ENCODE data around the gene KANK2.

DNA sequence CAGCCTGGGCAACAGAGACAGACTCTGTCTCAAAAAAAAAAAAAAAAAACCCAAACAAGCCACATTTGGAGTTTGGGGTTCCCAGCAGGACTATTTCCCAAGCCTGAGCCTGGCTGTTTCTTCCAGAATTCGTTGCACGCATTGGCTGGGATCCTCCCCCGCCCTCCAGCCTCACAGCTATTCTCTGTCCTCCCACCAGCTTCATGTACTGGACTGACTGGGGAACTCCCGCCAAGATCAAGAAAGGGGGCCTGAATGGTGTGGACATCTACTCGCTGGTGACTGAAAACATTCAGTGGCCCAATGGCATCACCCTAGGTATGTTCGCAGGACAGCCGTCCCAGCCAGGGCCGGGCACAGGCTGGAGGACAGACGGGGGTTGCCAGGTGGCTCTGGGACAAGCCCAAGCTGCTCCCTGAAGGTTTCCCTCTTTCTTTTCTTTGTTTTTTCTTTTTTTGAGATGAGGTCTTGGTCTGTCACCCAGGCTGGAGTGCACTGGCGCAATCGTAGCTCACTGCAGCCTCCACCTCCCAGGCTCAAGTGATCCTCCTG lies 81.4 kb downstream of the KANK2 start:
- TF ChIP-seq ZBTB21 (CRISPR knock-in tag; IDR thresholded peaks at IDR 0.05; ENCODE audit: borderline replicate concordance) (no peak), ETV6 (CRISPR knock-in tag; IDR thresholded peaks at IDR 0.05) (no peak), SOX15 (CRISPR knock-in tag; IDR thresholded peaks at IDR 0.05) (no peak)
- TF ChIP-seq, protein P1, sequence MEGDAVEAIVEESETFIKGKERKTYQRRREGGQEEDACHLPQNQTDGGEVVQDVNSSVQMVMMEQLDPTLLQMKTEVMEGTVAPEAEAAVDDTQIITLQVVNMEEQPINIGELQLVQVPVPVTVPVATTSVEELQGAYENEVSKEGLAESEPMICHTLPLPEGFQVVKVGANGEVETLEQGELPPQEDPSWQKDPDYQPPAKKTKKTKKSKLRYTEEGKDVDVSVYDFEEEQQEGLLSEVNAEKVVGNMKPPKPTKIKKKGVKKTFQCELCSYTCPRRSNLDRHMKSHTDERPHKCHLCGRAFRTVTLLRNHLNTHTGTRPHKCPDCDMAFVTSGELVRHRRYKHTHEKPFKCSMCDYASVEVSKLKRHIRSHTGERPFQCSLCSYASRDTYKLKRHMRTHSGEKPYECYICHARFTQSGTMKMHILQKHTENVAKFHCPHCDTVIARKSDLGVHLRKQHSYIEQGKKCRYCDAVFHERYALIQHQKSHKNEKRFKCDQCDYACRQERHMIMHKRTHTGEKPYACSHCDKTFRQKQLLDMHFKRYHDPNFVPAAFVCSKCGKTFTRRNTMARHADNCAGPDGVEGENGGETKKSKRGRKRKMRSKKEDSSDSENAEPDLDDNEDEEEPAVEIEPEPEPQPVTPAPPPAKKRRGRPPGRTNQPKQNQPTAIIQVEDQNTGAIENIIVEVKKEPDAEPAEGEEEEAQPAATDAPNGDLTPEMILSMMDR (IDR thresholded peaks at IDR 0.05) = no peak
- TF ChIP-seq, protein P2, sequence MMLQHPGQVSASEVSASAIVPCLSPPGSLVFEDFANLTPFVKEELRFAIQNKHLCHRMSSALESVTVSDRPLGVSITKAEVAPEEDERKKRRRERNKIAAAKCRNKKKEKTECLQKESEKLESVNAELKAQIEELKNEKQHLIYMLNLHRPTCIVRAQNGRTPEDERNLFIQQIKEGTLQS (CRISPR knock-in tag; conservative IDR thresholded peaks at IDR 0.05) = no peak
